Peyer's patch (tissue), 4 donors: ENCODE results near the gene DCC.

Experiments used
- CTCF ChIP-seq, 6 experiments: fragments of 450-650 bp in 4 of 6; fragments of 200-600 bp in 2 of 6; sonication (generic) in 1 of 6; IDR thresholded peaks; one replicate each; pipeline ENCODE4 v1.5.1; 2017 to 2019; ENCODE audit warnings: antibody characterized with exemption in 6 of 6, mild to moderate bottlenecking in 3 of 6, moderate library complexity in 1 of 6
- POLR2A ChIP-seq, 2 donors: fragments of 450-650 bp; IDR thresholded peaks; one replicate each; pipeline ENCODE4 v1.5.1; 2017; ENCODE audit warnings: antibody characterized with exemption in 2 of 2, mild to moderate bottlenecking in 2 of 2, moderate library complexity in 2 of 2

GRCh38 chr18:53114441-53114840 is 774.4 kb downstream of the DCC start:
- TF ChIP-seq CTCF (IDR thresholded peaks at IDR 0.05) (no peak), POLR2A (IDR thresholded peaks at IDR 0.05) (no peak)
